Psoas muscle (tissue), 8 donors: ENCODE data around the gene LIPT2. TPM values are rescaled to one million over a fixed set of nuclear protein-coding genes. Genes with fewer than 3 reads are reported as not detected.

Source experiments
- ATAC-seq, 4 donors: fragments of 200-7000 bp; cut with Tn5 transposase; one replicate each; pipeline ENCODE4 v1.9.1; 2020; ENCODE audit warnings: moderate library complexity in 3 of 4, mild to moderate bottlenecking in 2 of 4
- DNase-seq, 2 donors: peaks; one replicate each; pipeline ENCODE4 v3.0.0-alpha.2; 2020
- H3K27ac ChIP-seq: fragments of 200-600 bp; one replicate; pipeline ENCODE4 v1.8.0; 2022
- H3K27me3 ChIP-seq, 3 donors: fragments of 200-600 bp in 1 of 3; one replicate each; pipeline versions ENCODE4 v1.6.1 to v1.8.0; 2013 to 2022; ENCODE audit warnings: low read length in 2 of 3, mild to moderate bottlenecking in 2 of 3, moderate library complexity in 1 of 3; ENCODE audit not compliant: insufficient read depth in 3 of 3
- H3K36me3 ChIP-seq, 2 donors: fragments of 200-600 bp in 1 of 2; one replicate each; pipeline versions ENCODE4 v1.6.1 to v1.8.0; 2013 to 2022; ENCODE audit warnings: low read depth in 1 of 2, mild to moderate bottlenecking in 1 of 2, moderate library complexity in 1 of 2; ENCODE audit not compliant: insufficient read depth in 1 of 2
- H3K4me1 ChIP-seq: fragments of 200-600 bp; one replicate; pipeline ENCODE4 v1.8.0; 2022
- H3K4me3 ChIP-seq: fragments of 200-600 bp; one replicate; pipeline ENCODE4 v1.8.0; 2022; ENCODE audit warnings: mild to moderate bottlenecking
- H3K9me3 ChIP-seq: fragments of 200-600 bp; one replicate; pipeline ENCODE4 v1.8.0; 2022
- WGBS, 3 donors: extraction: QIAGEN DNeasy Blood & Tissue Kit; methylation state at CpG; one replicate each; pipeline versions ENCODE4 v1.1.6 to v1.1.7; 2013; 5-methylcytosine and 5-hydroxymethylcytosine counted together
- intact Hi-C, 2 donors: fragments of 100-400 bp; cut with DNase I; formaldehyde crosslinking; loops; one replicate each; pipeline versions ENCODE4 v1.11.0 to v1.14.2; 2022
- polyA plus RNA-seq, 3 donors: library from polyadenylated mRNA; stranded (reverse); fragments of 200-250 nt; gene quantifications; one replicate each; pipeline ENCODE4 v1.2.3, GENCODE V29; 2013
- total RNA-seq, 4 donors: library from RNA; stranded (reverse); fragmentation: NEBNext Ultra II Directional in 2 of 4; extraction: Animal tissue kit (Norgen Biotek cat#: 25700) in 2 of 4; gene quantifications; one replicate each; pipeline versions ENCODE4 v1.2.1 to v1.2.4, GENCODE V29; 2021 to 2023
- TF ChIP-seq, protein P1 (sequence below): fragments of 200-600 bp; IDR thresholded peaks from one replicate; pipeline ENCODE4 v1.8.0; 2022; ENCODE audit warnings: antibody characterized with exemption
- donor health status: healthy with polysubstance abuse.
- donor health status: DM: no; HTN: no; CAD: no; lungs with moderate emphysema.
- donor health status: Bipolar disorder and iron deficiency.
- donor health status: healthy.
- donor health status: DM: yes; HTN: yes; CAD: no.
- donor health status: DM: no; HTN: no; CAD: no.
- donor health status: DM: no; HTN: no; CAD: no.
- donor health status: DM: yes; HTN: yes; CAD: no.

Gene LIPT2
- total and polyA plus RNA-seq, 7 donors: 0.94 to 5.4 (median 4.3) TPM

DNA sequence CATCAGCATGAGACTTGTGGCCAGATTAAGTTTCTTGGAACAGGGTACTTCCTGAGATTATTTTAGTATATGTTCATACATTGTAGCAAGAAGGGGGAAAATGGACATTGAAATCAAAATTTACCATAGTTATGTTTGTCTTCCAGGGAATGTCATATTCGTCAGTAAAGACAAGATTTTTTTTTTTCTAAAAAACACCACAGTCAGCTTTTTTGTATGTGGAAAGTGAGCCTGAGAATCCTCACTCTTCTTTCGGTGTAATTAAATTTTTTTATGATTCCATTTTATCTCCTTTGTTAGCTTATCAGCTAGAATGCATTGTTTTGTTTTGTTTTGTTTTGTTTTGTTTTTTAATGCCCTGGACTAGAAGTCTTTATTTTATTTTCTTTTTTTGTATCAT, 31.5 kb upstream of the LIPT2 start:
- TF ChIP-seq, protein P1, sequence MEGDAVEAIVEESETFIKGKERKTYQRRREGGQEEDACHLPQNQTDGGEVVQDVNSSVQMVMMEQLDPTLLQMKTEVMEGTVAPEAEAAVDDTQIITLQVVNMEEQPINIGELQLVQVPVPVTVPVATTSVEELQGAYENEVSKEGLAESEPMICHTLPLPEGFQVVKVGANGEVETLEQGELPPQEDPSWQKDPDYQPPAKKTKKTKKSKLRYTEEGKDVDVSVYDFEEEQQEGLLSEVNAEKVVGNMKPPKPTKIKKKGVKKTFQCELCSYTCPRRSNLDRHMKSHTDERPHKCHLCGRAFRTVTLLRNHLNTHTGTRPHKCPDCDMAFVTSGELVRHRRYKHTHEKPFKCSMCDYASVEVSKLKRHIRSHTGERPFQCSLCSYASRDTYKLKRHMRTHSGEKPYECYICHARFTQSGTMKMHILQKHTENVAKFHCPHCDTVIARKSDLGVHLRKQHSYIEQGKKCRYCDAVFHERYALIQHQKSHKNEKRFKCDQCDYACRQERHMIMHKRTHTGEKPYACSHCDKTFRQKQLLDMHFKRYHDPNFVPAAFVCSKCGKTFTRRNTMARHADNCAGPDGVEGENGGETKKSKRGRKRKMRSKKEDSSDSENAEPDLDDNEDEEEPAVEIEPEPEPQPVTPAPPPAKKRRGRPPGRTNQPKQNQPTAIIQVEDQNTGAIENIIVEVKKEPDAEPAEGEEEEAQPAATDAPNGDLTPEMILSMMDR: no peak
- H3K4me3 ChIP-seq: no peak overlapping the region
- H3K27me3 ChIP-seq: no peaks in the 10 kb centered on the region
- no peaks in the 10 kb centered on the region for H3K36me3 ChIP-seq
- H3K27ac ChIP-seq: no peak overlapping the region
- DNase-seq (no peak), ATAC-seq (no peak)
- H3K4me1 ChIP-seq: no peaks in the 10 kb centered on the region
- intact Hi-C loops: no loop called here
- H3K9me3 ChIP-seq: no peaks in the 10 kb centered on the region
- 57 to 61% (median 58%) methylated on average over 2 of the region's 2 CpGs for WGBS, 3 donors

DNA sequence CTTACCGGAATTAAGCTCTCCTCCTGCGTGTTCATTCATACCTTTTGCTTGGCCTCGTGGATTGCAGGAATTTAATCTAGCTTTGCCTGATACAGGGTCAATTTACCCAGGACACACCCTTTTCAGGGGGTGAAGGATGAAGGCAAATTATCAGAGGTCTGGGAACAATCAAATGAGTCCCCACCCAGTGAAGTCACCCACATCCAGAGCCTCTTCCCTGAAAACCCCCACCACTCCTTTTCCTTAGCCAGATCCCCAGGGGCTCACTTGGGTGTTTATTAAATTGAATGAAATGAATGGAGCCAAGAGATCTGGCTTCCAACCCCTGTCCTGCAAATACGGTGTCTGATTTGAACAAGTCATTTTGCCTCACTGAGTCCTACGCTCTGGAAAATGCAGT, 31.0 kb upstream of the LIPT2 start:
- ATAC-seq: no peak
- no peak for DNase-seq
- Histone ChIP-seq H3K4me1 (no peaks in the 10 kb centered on the region), H3K27me3 (no peaks in the 10 kb centered on the region), H3K27ac (no peak overlapping the region), H3K9me3 (no peaks in the 10 kb centered on the region), H3K4me3 (no peak overlapping the region), H3K36me3 (no peaks in the 10 kb centered on the region)
- TF ChIP-seq, protein P1: no peak
- 54 to 67% (median 60%) methylated on average over 5 of the region's 5 CpGs for WGBS, 3 donors
- intact Hi-C loops: no loop called here

DNA sequence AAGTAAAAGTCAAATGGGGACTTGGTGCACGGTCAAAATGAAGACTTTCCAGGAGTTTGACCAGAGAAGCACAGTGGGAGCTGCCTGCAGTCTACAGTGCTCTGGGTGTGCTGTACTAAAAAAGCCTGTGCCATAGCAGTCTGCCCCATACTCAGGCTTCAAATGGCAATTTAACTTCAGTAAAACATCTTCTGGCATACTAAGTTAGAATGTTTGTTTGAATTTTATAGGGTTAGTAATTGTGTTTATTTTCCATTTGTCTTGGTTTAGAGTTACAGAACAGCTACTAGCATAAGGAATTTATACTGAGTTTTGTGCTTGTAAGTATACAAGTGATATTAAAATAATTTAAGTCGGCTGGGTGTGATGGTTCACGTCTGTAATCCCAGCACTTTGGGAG, 29.3 kb upstream of the LIPT2 start:
- Histone ChIP-seq H3K9me3 (no peaks in the 10 kb centered on the region), H3K4me1 (no peaks in the 10 kb centered on the region), H3K36me3 (no peaks in the 10 kb centered on the region), H3K27ac (no peak overlapping the region), H3K4me3 (no peak overlapping the region), H3K27me3 (no peaks in the 10 kb centered on the region)
- ATAC-seq: no peak
- TF ChIP-seq, protein P1: no peak
- no peak for DNase-seq
- intact Hi-C loops: no loop called here
- WGBS, 3 donors: 72 to 78% (median 73%) methylated on average over 3 of the region's 3 CpGs

DNA sequence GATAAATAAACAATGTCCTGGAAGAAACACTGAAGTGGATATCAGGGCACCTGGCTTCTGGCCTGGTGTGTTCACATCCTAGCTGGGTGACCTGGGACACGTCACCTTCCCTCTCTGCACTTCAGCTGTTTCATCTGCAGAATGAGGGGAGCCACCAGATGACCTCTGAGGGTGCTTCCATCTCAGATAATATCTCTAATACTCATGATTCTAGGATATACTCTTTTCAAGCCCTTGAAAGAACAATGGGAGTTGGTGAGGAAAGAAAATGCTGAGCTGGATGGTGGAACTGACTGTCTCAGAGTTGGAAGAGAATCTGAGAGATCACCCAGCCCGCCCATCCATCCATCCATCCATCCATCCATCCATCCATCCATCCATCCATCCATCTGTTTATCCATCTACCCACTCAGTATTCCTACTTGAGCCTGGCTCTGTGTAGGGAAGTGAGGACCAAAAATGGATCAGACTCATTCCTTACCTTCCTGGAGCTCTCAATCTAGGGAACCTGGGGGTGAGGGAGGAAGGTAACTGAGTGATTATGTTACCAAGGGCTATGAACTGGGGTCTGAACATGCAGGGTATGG, 28.2 kb upstream of the LIPT2 start:
- Histone ChIP-seq H3K4me3 (no peak overlapping the region), H3K9me3 (no peaks in the 10 kb centered on the region), H3K27me3 (no peaks in the 10 kb centered on the region), H3K27ac (no peak overlapping the region), H3K36me3 (no peaks in the 10 kb centered on the region), H3K4me1 (no peaks in the 10 kb centered on the region)
- intact Hi-C loops: no loop called here
- no peak for DNase-seq
- ATAC-seq: no peak
- 64 to 89% (median 87%) methylated on average over 2 of the region's 2 CpGs for WGBS, 3 donors
- TF ChIP-seq, protein P1: no peak
